OCI-LY7 (cell line): ENCODE data around the gene SLCO4A1.

ENCODE experiments used
- CTCF ChIP-seq: fragments of 200-600 bp; sonication (generic); conservative IDR thresholded peaks from 2 replicates; pipeline ENCODE4 v1.5.1; 2014; ENCODE audit warnings: mild to moderate bottlenecking, antibody characterized with exemption, low read length, moderate library complexity, mixed read lengths
- EZH2phosphoT487 ChIP-seq: fragments of 200-600 bp; sonication (generic); IDR thresholded peaks from 2 replicates; pipeline ENCODE4 v1.6.1; 2018; ENCODE audit warnings: low read depth, borderline replicate concordance, mild to moderate bottlenecking, mixed run types, antibody characterized with exemption, low read length, moderate library complexity, mixed read lengths

DNA sequence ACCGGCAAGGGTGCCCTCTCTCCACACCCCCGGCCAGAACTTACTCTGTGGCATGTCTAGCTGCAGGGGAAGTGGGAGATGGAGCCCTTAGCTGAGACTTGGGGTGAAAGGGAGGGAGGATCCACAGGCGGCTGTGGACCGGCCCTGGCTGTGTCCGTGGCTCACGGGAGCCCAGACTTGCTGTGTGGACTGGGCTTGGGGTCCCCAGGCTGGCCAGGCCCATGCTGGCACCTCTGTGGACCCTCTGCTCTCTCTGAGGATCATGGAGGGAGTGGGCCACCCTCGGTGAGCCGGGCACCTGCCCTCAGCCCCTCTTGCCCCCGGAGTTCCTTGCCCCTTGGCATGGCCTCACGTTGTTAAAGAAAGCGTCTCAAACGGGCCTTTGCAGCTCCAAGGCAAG, 57.4 kb downstream of the SLCO4A1 start:
- TF ChIP-seq CTCF = no peak
- no peak for TF ChIP-seq EZH2phosphoT487
